ENCODE data around the gene IPO9. TPM values are rescaled to one million over a fixed set of nuclear protein-coding genes. Genes with fewer than 3 reads are reported as not detected.

Gene IPO9
- total and polyA plus RNA-seq, 2 of the 4 experiments (the other 2 are of a cell fraction): 14.0 to 23.4 TPM

DNA sequence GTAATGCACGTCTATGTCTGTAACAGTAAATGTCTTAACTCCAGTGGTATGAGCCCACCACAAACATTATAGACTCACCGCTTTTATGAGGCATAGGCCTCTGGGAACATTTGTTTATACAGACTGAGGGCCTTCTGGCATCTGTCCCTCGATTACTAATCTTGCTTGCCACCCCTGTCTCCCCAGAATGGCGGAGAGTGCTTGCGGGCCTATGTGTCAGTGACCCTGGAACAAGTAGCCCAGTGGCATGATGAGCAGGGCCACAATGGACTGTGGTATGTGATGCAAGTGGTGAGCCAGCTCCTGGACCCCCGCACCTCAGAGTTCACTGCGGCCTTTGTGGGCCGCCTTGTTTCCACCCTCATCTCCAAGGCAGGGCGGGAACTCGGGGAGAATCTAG, 41.4 kb downstream of the IPO9 start:
- in situ Hi-C loops (cut with MboI; ENCODE audit: low sequenced_read_pairs): no loop called here
- H3K36me3 ChIP-seq (ENCODE audit: control insufficient read depth, insufficient read depth, low read length): peaks cover 52% of the 10 kb centered on the region

More for the DNA sequence above, 41.4 kb downstream of the IPO9 start:
- H2BK20ac ChIP-seq (ENCODE audit: low read depth, low read length): no peak overlapping the region
- peaks cover 4% of the 10 kb centered on the region for H3K4me1 ChIP-seq (ENCODE audit: control insufficient read depth, insufficient read depth, low read length)
- peaks cover 8 to 15% of the 10 kb centered on the region in 2 experiments; a peak in 3 of 4 replicates for H3K79me1 ChIP-seq (ENCODE audit: low read depth in 1 of 2, low read length in 2 of 2)
- DNase-seq (peak; percentile 94), ATAC-seq (ENCODE audit: low read depth) (peak; percentile 88)
- no TSS peak for BruUV-seq (replicated peaks)
- H4K91ac ChIP-seq (ENCODE audit: insufficient read depth, low read depth, low read length): no peak overlapping the region
- no peak overlapping the region for H3K4me3 ChIP-seq (ENCODE audit: insufficient read depth, low read depth, low read length)
- H3K4ac ChIP-seq (ENCODE audit: low read depth, low read length): no peak overlapping the region
- H4K5ac ChIP-seq (ENCODE audit: low read depth, low read length): no peak overlapping the region
- H2BK5ac ChIP-seq (ENCODE audit: low read depth, low read length, poor library complexity, severe bottlenecking): no peak overlapping the region
- no peak overlapping the region for H2BK15ac ChIP-seq (ENCODE audit: low read depth, low read length)
- no peak overlapping the region for H3K4me2 ChIP-seq (ENCODE audit: low read depth, low read length)
- POLR2A ChIA-PET (ENCODE audit: unreplicated experiment): no interaction called here
- no peak overlapping the region for H3K18ac ChIP-seq (ENCODE audit: low read depth, low read length)
- peaks cover 6% of the 10 kb centered on the region for H3K9me1 ChIP-seq (ENCODE audit: insufficient read depth, low read length)
- H2AK5ac ChIP-seq (ENCODE audit: low read depth, low read length): no peak overlapping the region
- no peak overlapping the region for H3K27ac ChIP-seq (ENCODE audit: insufficient read depth, low read length)
- dilution Hi-C loops (cut with HindIII; ENCODE audit: low sequenced_read_pairs, unreplicated experiment) (no loop called here), intact Hi-C loops (cut with micrococcal nuclease) (no loop called here)
- no peak overlapping the region for H2BK120ac ChIP-seq (ENCODE audit: low read depth, low read length)
- H4K20me1 ChIP-seq (ENCODE audit: insufficient read depth, low read length): peaks cover 3% of the 10 kb centered on the region; the same call in 1 of the 2 replicates
- TF ChIP-seq MXI1 (IDR thresholded peaks at IDR 0.05; ENCODE audit: borderline replicate concordance, low read depth, low read length): no peak
- no peak for TF ChIP-seq NFE2L2 (IDR thresholded peaks at IDR 0.05; ENCODE audit: low read depth, low read length)
- TF ChIP-seq POLR2A (IDR thresholded peaks at IDR 0.05; ENCODE audit: low read depth, low read length): no peak
- TF ChIP-seq CHD1 (IDR thresholded peaks at IDR 0.05; ENCODE audit: low read depth, low read length): no peak
- TF ChIP-seq USF2 (IDR thresholded peaks at IDR 0.05; ENCODE audit: low read depth, low read length): no peak
- peak; percentile 62 for TF ChIP-seq FOS (IDR thresholded peaks at IDR 0.05; ENCODE audit: low read depth, low read length)
- peak; percentile 64 for TF ChIP-seq CEBPB (IDR thresholded peaks at IDR 0.05; ENCODE audit: low read depth, low read length)
- peak; percentile 26; the same call in 1 of the 2 replicates for TF ChIP-seq BHLHE40 (IDR thresholded peaks at IDR 0.05; ENCODE audit: low read depth, low read length)
- TF ChIP-seq MAFK (IDR thresholded peaks at IDR 0.05; ENCODE audit: low read depth, low read length): no peak
- no peak for TF ChIP-seq MAZ (IDR thresholded peaks at IDR 0.05; ENCODE audit: borderline replicate concordance, low read depth, low read length)
- TF ChIP-seq RCOR1 (IDR thresholded peaks at IDR 0.05; ENCODE audit: insufficient replicate concordance, low read length): peak; percentile 11
- no peak for TF ChIP-seq CTCF (conservative IDR thresholded peaks at IDR 0.05; ENCODE audit: low read depth, low read length)
- no peak overlapping the region for H3K23ac ChIP-seq (ENCODE audit: low read depth, low read length)
- no peak overlapping the region for H2AFZ ChIP-seq (replicated peaks; ENCODE audit: low read length, poor library complexity)
- H3K56ac ChIP-seq (ENCODE audit: extremely low read depth, insufficient read depth, low read length): no peak overlapping the region
- H3K14ac ChIP-seq (replicated peaks; ENCODE audit: low read depth, low read length): no peak overlapping the region
- CTCF ChIA-PET: no interaction called here
- H3K27me3 ChIP-seq (ENCODE audit: control insufficient read depth, insufficient read depth, low read length): no peaks in the 10 kb centered on the region
- H4K8ac ChIP-seq (ENCODE audit: low read depth in 2 of 2, low read length in 2 of 2): no peak overlapping the region
- H2AK9ac ChIP-seq (replicated peaks; ENCODE audit: low read depth, low read length, poor library complexity): no peak overlapping the region
- H3K9ac ChIP-seq (ENCODE audit: low read depth, low read length): no peak overlapping the region
- H3K9me3 ChIP-seq (ENCODE audit: control insufficient read depth, insufficient read depth, low read length): no peaks in the 10 kb centered on the region
- WGBS, 2 experiments (ENCODE audit: extremely low coverage in 2 of 2, insufficient read length in 1 of 2): no CpG with 5 or more reads among the region's 10 CpGs
